NCI-H82 treated with DMSO at 0.1 percent for 48 hours (cell line): ENCODE results near the gene SLFN14.
"Not testable (repeated sequence)": the region's sequence is repeated elsewhere in the genome, so short reads cannot be mapped to it uniquely, and the experiment has no call there.

ENCODE experiments used
- DNase-seq: peaks from one replicate; lab custom pipeline; 2025; ENCODE audit not compliant: unreplicated experiment; lab: John Stamatoyannopoulos, UW

SLFN14 gene

GRCh38 chr17:35560703-35561102 is at the start of gene SLFN14:
Gene SLFN14, minus strand, starts transcription at chr17:35560819. Its CDS starts 2,757 bp downstream, at chr17:35558062.
- no peak for DNase-seq

- no peak for DNase-seq
Observed at GRCh38 chr17:35609831-35610230, 49.2 kb upstream of the SLFN14 start.

DNA sequence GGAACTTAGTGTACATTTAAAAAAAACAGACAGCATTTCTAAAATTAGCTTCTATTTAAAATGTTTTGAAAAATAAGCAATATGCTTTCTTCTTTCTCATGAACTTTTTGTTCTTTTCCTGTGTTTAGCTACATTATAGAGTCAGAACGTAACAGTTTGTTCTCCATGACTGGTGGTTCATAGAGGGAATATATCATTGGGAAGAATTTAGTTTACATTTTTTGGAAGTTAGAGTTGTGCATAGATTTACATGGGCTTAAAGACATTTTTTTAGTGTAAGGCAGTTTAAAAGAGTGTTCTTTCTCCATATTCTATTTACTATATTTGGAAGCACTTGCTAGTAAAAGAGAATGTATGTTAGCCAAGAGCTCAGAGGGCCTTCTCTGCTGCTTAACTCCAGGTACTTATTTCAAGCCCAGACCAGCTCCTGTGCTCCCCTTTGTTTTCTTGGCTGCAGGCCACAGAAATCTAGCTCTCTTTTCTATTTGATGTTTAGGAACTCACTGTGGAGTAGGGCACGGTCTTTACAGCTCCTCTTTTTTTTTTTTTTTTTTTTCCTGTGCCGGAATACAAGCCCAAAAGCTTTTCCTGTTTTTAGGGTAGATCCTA is 46.7 kb upstream of the SLFN14 start:
- no peak for DNase-seq

- no peak for DNase-seq
Observed at GRCh38 chr17:35605678-35606077, 45.1 kb upstream of the SLFN14 start.

DNA sequence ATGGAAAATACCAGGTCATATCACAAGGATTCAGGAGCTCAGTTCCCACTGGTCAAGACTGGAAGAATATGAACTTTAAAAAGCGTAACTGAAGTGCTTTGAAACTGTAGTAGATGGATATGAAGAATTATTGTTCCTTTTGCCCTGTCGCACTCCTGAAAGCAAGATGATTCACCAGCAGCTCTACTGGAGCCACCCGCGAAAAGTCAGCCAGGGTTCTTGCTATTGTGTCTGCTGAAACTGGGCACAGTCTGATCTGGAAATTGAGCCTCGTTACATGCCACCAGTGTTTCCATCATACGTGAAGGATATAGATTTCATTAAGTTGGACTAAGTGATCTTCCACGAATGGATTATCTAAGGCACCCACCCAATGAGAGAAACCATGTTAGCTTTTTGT is 43.1 kb upstream of the SLFN14 start:
- no peak for DNase-seq

DNA sequence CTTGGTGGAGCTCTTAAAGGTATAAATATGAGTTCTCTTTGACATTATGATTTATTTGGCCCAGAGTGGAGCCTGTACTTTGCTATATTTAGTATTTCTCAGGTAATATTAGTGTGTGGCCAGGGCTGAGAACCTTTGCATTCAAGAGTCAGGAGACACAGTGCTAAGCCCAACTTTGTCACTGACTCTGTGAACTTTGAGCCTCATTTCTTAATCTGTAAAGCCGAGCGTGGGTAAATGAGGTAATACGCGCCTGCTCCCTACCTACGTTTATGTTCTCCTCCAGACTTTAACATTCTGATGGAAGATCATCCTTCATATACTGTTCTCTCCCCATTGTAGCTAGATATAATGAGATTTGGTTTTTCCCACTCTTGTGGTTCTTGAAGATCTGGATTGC is 37.0 kb upstream of the SLFN14 start:
- DNase-seq: no peak

GRCh38 chr17:35596530-35597233 is 36.1 kb upstream of the SLFN14 start:
- no peak for DNase-seq

DNA sequence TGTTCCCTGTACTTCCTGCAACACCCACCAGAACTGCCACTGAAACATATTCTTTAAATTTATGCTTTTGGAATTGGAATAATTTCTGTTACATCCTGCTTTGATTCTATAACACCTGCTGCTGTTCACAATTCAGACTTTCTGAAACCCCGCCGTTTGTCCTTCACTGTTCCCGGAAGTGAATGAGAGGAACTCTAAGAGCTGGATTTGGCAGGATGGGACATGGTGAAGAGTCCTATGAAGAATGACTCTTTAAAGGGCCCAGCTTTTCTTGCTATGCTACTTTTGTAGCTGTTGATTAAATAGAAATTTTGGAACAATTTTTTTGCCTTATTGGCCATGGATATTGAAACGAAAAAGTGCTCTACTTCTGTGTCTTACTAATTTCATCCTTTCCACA is 35.5 kb upstream of the SLFN14 start:
- no peak for DNase-seq

DNA sequence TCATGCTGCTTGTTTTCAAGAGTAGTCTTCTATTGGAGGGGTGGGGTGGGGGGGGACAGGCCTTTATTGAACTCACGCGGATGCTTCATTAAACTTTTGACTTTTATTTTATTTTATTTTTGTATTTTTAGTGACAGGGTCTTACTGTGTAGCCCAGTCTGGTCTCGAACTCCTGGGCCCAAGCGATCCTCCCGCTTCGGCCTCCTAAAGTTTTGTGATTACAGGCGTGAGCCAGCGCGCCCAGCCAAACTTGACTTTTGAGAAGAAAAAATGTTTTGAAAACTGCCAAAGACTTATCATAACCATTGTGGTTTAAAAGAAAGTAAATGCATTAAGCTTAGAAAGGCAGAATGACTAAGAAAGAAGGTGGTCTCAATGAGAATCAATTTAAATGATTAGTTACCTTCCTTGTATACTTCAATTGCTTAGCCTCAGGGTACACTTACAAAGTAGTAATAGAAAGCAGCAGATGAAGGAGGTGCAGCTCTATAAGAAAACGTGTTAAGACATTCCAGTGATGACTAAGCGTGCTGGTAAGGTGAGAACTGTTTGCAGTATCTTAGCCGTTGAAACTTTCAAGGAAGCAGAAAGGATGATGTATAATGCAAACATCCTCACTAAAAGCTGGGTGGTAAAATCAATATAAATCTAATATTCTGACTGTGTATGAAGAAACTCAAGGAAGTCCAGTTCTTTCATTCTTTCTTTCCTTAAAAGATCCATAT is 27.7 kb upstream of the SLFN14 start:
- peak; percentile 6 for DNase-seq

- DNase-seq: peak; percentile 91
Observed at GRCh38 chr17:35587074-35587961, 26.7 kb upstream of the SLFN14 start, which contains the start of gene AP2B1. Gene AP2B1, plus strand, starts transcription at chr17:35587322. Its CDS starts 6,709 bp downstream, at chr17:35594031.

DNA sequence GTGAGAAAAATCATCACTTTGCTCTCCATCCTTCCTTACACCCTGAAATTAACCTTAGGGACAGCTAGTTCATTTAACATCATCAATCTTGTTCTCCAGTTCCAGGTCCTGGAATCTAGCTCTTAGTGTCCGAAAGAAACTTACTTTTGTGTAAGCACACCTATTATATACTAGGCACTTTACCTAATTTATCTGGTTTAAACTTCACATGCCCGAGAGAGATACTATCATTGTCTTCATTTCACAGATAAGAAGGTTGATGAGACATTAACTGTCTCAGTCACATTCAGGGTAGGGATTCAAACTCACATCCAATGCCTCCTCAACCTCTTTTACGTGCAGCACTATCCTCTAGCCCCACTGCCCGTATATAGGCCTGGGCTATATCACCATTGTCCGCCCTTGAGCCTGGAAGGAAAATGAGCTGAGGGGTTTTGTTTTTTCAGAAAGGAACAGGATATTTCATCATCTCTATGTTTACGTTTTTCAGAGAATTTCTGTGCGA is 26.0 kb upstream of the SLFN14 start:
- DNase-seq: no peak

GRCh38 chr17:35584061-35584460 is 23.4 kb upstream of the SLFN14 start:
- no peak for DNase-seq

DNA sequence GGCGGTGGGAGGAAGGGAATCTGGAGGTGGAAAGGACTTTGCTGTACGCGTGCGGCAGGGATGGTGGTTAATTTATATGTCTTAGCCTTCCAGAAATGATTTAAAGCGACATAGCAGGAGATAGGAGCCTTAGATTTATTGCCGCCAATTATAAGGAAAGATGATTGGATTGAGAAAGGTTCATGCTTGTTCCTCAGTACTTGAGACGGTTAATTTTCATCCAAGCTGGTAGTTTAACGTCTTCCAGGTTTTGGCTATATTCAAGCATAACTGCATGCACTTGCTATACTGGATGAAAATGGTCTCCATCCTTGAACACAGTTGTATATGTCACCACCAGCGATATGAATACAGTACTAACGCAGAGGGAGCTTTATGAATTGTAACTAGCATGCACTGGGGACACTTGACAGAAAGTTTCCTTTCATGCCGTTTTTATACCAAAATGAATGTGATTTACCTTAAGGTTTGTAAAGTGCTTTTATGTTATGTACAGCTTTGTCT is 18.4 kb upstream of the SLFN14 start:
- no peak for DNase-seq

GRCh38 chr17:35578197-35578928 is 17.7 kb upstream of the SLFN14 start, which contains the start of gene PEX12:
Gene PEX12, minus strand, starts transcription at chr17:35578571. Its CDS starts 550 bp downstream, at chr17:35578021.
- DNase-seq: peak; percentile 84

- DNase-seq: no peak
Observed at GRCh38 chr17:35577830-35578196, 17.2 kb upstream of the SLFN14 start.

DNA sequence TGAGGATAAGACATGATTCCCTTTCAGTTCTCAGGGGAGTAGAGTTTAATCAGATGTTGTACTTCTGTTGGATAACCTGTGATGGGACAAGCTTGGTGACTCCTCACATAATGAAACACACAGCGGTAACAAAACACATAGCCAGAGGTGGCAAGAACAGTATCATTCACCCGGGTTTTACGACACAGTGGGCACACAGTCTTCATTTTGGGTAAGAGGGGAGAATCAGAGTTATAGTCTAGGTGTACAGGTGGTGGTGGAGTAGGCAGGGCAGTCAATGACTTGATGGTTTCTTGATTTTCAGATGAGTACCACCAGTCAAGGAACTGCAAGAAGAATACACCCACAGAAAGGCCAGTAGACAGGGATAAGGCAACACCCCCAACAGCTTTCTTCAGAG is 15.1 kb upstream of the SLFN14 start:
- no peak for DNase-seq

DNA sequence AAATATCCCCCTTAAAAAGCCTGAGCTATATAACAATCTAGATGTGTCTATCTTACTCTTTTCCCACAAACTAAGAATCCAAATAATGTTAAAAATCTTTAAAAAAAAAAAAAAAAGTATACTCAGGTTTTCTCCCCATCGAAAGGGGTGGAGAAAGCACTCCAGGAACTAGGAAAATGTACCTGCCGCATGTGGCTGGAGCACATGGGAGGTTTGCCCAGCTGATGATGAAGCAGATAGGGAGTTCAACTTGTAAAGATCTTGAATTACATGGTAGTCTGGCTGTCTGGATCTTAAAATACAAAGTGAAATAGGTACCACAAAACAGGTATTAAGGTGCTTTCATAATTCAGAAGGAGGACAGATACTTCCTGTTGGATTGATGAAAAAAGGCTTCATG is 8.8 kb upstream of the SLFN14 start:
- no peak for DNase-seq

DNA sequence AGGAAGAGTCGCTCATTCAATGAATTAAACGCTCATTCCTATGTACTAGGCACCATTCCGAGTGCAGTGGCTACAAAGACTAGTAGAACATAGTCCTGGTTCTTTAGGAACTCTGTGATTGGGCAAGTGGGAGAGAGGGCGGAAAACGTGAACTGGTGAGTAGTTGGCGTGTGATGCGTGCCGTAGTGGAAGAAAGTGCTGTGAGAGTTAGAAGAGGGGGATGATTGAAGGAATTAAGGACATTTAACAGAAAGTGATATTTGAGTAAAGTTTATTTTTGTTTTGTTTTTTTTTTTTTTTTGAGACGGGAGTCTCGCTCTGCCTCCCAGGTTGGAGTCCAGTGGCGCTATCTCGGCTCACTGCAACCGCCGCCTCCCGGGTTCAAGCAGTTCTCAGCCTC is 7.9 kb upstream of the SLFN14 start:
- DNase-seq: no peak

- no peak for DNase-seq
Observed at GRCh38 chr17:35566968-35567367, 6.3 kb upstream of the SLFN14 start.

DNA sequence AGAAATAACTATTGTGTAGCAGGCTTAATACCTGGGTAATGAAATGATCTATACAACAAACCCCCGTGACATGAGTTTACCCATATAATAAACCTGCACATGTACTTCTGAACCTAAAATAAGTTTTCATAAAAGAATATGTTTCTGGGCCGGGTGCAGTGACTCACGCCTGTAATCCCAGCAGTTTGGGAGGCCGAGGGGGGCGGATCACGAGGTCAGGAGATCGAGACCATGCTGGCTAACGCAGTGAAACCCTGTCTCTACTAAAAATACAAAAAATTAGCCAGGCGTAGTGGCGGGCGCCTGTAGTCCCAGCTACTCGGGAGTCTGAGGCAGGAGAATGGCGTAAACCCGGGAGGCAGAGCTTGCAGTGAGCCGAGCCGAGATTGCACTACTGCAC is 2.6 kb upstream of the SLFN14 start:
- not testable (repeated sequence) for DNase-seq
